Neural progenitor cell (in vitro differentiated cells): ENCODE results near the gene SIVA1. TPM values are rescaled to one million over a fixed set of nuclear protein-coding genes. Genes with fewer than 3 reads are reported as not detected.

ENCODE experiments used
- DNase-seq: peaks from one replicate; pipeline ENCODE4 v3.0.0-alpha.2; 2016; ENCODE audit warnings: low spot score
- H2AFZ ChIP-seq: fragments of 200-600 bp; sonication (generic); replicated peaks from 2 replicates; pipeline ENCODE4 v1.6.1; 2016; ENCODE audit warnings: antibody characterized with exemption
- H3F3A ChIP-seq: fragments of 200-600 bp; sonication (generic); 2 replicates; pipeline ENCODE4 v1.6.1; 2016; ENCODE audit warnings: antibody characterized with exemption, low read depth
- H3K27ac ChIP-seq: fragments of 200-600 bp; sonication (generic); 2 replicates; pipeline ENCODE4 v1.5.1; 2016; ENCODE audit warnings: mild to moderate bottlenecking
- H3K27me3 ChIP-seq: fragments of 200-600 bp; sonication (generic); 2 replicates; pipeline ENCODE4 v1.6.1; 2016; ENCODE audit warnings: mild to moderate bottlenecking, moderate library complexity
- H3K36me3 ChIP-seq: fragments of 200-600 bp; sonication (generic); 2 replicates; pipeline ENCODE4 v1.5.1; 2016
- H3K4me1 ChIP-seq: fragments of 200-600 bp; sonication (generic); 2 replicates; pipeline ENCODE4 v1.6.1; 2016; ENCODE audit warnings: mixed run types
- H3K4me2 ChIP-seq: fragments of 200-600 bp; sonication (generic); 2 replicates; pipeline ENCODE4 v1.6.1; 2016
- H3K4me3 ChIP-seq: fragments of 200-600 bp; sonication (generic); 2 replicates; pipeline ENCODE4 v1.5.1; 2016
- H3K79me2 ChIP-seq: fragments of 200-600 bp; sonication (generic); 2 replicates; pipeline ENCODE4 v1.6.1; 2016; ENCODE audit warnings: low read depth
- H3K9ac ChIP-seq: fragments of 200-600 bp; sonication (generic); 2 replicates; pipeline ENCODE4 v1.6.1; 2016
- H3K9me3 ChIP-seq: fragments of 200-600 bp; sonication (generic); 2 replicates; pipeline ENCODE4 v1.5.1; 2016; ENCODE audit warnings: low read depth
- H4K20me1 ChIP-seq: fragments of 200-600 bp; sonication (generic); 2 replicates; pipeline ENCODE4 v1.6.1; 2016; ENCODE audit warnings: low read depth
- H3K27ac Mint-ChIP-seq: 3 replicates; pipeline ENCODE4 v1.8.0; 2021; ENCODE audit warnings: mixed read lengths
- H3K27me3 Mint-ChIP-seq: 2 replicates; pipeline ENCODE4 v1.8.0; 2022; ENCODE audit warnings: low read depth, mild to moderate bottlenecking, inconsistent platforms, moderate library complexity, mixed read lengths; ENCODE audit not compliant: insufficient read depth
- H3K36me3 Mint-ChIP-seq: 3 replicates; pipeline ENCODE4 v1.8.0; 2021; ENCODE audit warnings: mixed read lengths
- H3K4me1 Mint-ChIP-seq: 3 replicates; pipeline ENCODE4 v1.8.0; 2021; ENCODE audit warnings: mixed read lengths
- H3K4me3 Mint-ChIP-seq: 3 replicates; pipeline ENCODE4 v1.8.0; 2021; ENCODE audit warnings: mild to moderate bottlenecking, moderate library complexity, mixed read lengths
- H3K9me3 Mint-ChIP-seq: 3 replicates; pipeline ENCODE4 v1.8.0; 2020; ENCODE audit warnings: mixed read lengths
- EZH2 ChIP-seq: fragments of 200-600 bp; sonication (generic); IDR thresholded peaks from 2 replicates; pipeline ENCODE4 v1.6.1; 2017; ENCODE audit warnings: antibody characterized with exemption, mild to moderate bottlenecking, moderate library complexity
- EZH2phosphoT487 ChIP-seq: fragments of 200-600 bp; sonication (generic); IDR thresholded peaks from 2 replicates; pipeline ENCODE4 v1.6.1; 2017; ENCODE audit warnings: antibody characterized with exemption
- total RNA-seq: library from RNA; depleted of rRNA; stranded (reverse); fragments of >200 nt; gene quantifications from 2 replicates; pipeline ENCODE4 v1.2.3, GENCODE V29; 2015; ENCODE audit warnings: low replicate concordance
- TF ChIP-seq, protein P1 (sequence below): fragments of 200-600 bp; sonication (generic); IDR thresholded peaks from 2 replicates; pipeline ENCODE4 v1.5.1; 2017; ENCODE audit warnings: antibody characterized with exemption, mild to moderate bottlenecking

SIVA1 gene
- total RNA-seq, 1 donor from 2014 or later = 139 TPM

DNA sequence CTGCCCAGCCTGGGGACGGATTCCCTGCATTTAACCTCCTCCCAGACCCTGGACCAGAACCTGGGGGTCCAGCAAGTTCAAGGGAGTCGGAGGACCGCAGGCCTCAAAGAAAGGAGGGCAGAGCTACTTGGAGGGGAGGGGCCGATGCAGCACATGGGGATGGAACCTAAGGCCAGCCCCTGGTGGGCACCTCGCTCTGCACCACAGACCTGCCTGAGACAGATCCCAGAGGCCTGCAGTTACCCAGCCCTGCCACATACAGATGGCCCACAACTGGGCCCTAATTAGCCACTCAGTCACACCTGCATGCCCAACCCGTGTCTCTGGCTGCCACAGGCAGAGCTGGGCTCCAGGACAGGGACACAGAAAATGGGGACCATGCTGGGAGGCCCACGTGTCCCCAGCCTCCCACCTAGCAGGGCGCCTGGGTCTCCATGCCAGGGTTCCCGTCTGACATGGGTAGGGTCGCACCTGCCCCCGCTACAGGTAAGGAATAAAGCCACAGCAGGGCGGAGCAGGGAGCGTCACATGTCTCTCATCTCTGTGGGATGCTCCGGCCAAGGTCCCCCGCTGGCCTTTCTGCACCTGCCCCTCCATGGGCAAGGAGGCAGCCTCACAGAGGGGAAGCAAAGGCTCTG, 25.9 kb downstream of the SIVA1 start:
- H3K27ac ChIP-seq = no peak overlapping the region
- H2AFZ ChIP-seq = no peak overlapping the region
- H3K79me2 ChIP-seq = no peaks in the 10 kb centered on the region
- no peak overlapping the region for H3K4me3 Mint-ChIP-seq
- H3K9ac ChIP-seq = no peak overlapping the region
- no peaks in the 10 kb centered on the region for H3K27me3 ChIP-seq
- H3K9me3 Mint-ChIP-seq = no peaks in the 10 kb centered on the region
- H3K4me3 ChIP-seq = no peak overlapping the region
- no peaks in the 10 kb centered on the region for H3K9me3 ChIP-seq
- H3K27me3 Mint-ChIP-seq = peaks cover 4% of the 10 kb centered on the region
- H3K27ac Mint-ChIP-seq = no peak overlapping the region
- H3K36me3 Mint-ChIP-seq = peaks cover 7% of the 10 kb centered on the region
- DNase-seq = no peak
- TF ChIP-seq EZH2phosphoT487 = no peak
- TF ChIP-seq EZH2 = no peak
- TF ChIP-seq, protein P1, sequence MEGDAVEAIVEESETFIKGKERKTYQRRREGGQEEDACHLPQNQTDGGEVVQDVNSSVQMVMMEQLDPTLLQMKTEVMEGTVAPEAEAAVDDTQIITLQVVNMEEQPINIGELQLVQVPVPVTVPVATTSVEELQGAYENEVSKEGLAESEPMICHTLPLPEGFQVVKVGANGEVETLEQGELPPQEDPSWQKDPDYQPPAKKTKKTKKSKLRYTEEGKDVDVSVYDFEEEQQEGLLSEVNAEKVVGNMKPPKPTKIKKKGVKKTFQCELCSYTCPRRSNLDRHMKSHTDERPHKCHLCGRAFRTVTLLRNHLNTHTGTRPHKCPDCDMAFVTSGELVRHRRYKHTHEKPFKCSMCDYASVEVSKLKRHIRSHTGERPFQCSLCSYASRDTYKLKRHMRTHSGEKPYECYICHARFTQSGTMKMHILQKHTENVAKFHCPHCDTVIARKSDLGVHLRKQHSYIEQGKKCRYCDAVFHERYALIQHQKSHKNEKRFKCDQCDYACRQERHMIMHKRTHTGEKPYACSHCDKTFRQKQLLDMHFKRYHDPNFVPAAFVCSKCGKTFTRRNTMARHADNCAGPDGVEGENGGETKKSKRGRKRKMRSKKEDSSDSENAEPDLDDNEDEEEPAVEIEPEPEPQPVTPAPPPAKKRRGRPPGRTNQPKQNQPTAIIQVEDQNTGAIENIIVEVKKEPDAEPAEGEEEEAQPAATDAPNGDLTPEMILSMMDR = no peak
- H3K4me1 Mint-ChIP-seq = peaks cover 11% of the 10 kb centered on the region
- peaks cover 14% of the 10 kb centered on the region for H4K20me1 ChIP-seq
- no peaks in the 10 kb centered on the region for H3F3A ChIP-seq
- H3K36me3 ChIP-seq = no peaks in the 10 kb centered on the region
- H3K4me1 ChIP-seq = no peaks in the 10 kb centered on the region
- H3K4me2 ChIP-seq = no peak overlapping the region

DNA sequence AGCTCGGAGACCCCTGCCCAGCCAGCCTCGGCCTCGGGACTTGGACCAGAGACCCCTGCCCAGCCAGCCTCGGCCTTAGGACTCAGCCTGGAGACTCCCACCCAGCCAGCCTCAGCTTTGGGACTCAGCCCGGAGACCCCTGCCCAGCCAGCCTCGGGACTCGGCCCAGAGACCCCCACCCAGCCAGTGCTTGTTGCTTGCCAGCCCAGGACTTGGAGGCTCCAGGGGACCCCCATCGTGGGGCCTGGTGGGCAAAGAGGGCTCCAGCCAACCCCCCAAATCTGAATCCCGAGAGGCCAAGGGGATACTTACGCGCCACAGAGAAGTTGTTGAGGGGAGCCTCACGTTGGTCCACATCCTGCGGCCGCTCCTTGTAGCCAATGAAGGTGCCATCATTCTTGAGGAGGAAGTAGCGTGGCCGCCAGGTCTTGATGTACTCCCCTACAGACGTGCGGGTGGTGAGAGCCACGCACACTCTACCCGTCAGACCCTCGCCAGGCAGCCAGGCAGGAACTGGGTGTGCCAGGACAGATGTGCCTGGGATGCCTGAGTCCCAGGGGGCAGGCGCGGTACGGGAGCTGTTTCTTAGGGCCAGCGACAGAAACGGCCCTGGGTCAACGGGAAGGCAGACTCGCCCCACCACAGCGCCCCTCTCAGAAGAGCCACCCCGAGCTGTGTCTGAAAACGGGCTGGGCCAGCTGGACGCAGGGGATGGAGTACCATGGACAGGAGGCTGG, 27.0 kb downstream of the SIVA1 start:
- H3K27me3 Mint-ChIP-seq = peaks cover 4% of the 10 kb centered on the region
- no peaks in the 10 kb centered on the region for H3F3A ChIP-seq
- H3K9ac ChIP-seq = no peak overlapping the region
- H3K4me1 ChIP-seq = no peaks in the 10 kb centered on the region
- no peak overlapping the region for H3K27ac Mint-ChIP-seq
- TF ChIP-seq EZH2phosphoT487 = no peak
- no peak for TF ChIP-seq EZH2
- TF ChIP-seq, protein P1 = no peak
- H3K36me3 ChIP-seq = no peaks in the 10 kb centered on the region
- no peaks in the 10 kb centered on the region for H3K27me3 ChIP-seq
- peaks cover 11% of the 10 kb centered on the region for H3K4me1 Mint-ChIP-seq
- no peak overlapping the region for H3K4me2 ChIP-seq
- peaks cover 7% of the 10 kb centered on the region for H3K36me3 Mint-ChIP-seq
- H3K79me2 ChIP-seq = no peaks in the 10 kb centered on the region
- no peak overlapping the region for H3K27ac ChIP-seq
- no peak overlapping the region for H3K4me3 ChIP-seq
- DNase-seq = no peak
- H3K4me3 Mint-ChIP-seq = no peak overlapping the region
- no peaks in the 10 kb centered on the region for H3K9me3 Mint-ChIP-seq
- peaks cover 19% of the 10 kb centered on the region for H4K20me1 ChIP-seq
- no peak overlapping the region for H2AFZ ChIP-seq
- H3K9me3 ChIP-seq = no peaks in the 10 kb centered on the region

DNA sequence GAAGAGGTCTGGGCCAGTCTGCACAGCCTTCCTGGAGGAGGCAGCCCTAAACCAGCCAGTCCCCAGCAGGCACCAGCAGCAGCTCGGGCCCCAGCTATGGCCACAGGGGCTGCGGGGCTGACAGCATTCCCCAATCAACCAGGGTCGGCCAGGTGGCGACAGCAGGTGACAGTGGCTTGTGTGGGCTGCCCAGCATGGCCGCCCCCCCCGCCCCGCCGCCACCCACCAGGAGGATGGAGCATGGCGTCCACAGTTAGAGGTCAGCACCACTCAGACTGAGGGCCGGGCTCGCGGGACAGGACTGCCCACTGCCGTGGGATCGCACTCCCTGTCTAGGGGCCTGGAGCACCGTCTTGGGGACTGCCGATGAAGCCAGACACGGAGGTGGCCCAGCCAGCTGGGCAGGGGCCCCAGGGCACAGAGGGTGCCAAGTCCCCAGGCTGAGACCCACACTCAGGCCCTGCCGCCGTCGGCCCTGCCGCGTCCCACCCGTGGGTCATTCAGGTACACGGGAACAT, 27.6 kb downstream of the SIVA1 start:
- Mint-ChIP-seq H3K36me3 (peaks cover 7% of the 10 kb centered on the region), H3K27me3 (peaks cover 2% of the 10 kb centered on the region), H3K4me3 (no peak overlapping the region), H3K4me1 (peaks cover 11% of the 10 kb centered on the region), H3K27ac (no peak overlapping the region), H3K9me3 (no peaks in the 10 kb centered on the region)
- Histone ChIP-seq H3K4me2 (no peak overlapping the region), H3K4me3 (no peak overlapping the region), H4K20me1 (peaks cover 25% of the 10 kb centered on the region), H3K9me3 (no peaks in the 10 kb centered on the region), H3K4me1 (no peaks in the 10 kb centered on the region), H3K27ac (no peak overlapping the region), H3K27me3 (no peaks in the 10 kb centered on the region), H3F3A (no peaks in the 10 kb centered on the region), H3K36me3 (no peaks in the 10 kb centered on the region), H3K9ac (no peak overlapping the region), H3K79me2 (no peaks in the 10 kb centered on the region), H2AFZ (no peak overlapping the region)
- DNase-seq = no peak
- TF ChIP-seq, protein P1 = no peak
- TF ChIP-seq EZH2 (no peak), EZH2phosphoT487 (no peak)
